WTC11 (cell line): Measurements from ENCODE around the gene TCF7L2. TPM values are rescaled to one million over a fixed set of nuclear protein-coding genes. Genes with fewer than 3 reads are reported as not detected.

Experiments
- ATAC-seq: fragments of 200-7000 bp; cut with Tn5 transposase; 2 replicates; pipeline ENCODE4 v1.10.0; 2021; ENCODE audit warnings: mild to moderate bottlenecking, moderate library complexity
- CTCF ChIA-PET: fragments of 300-600 bp; sonication (Branson Sonifier 250); formaldehyde crosslinking; loops from one replicate; lab custom pipeline; 2021; ENCODE audit warnings: antibody characterized with exemption; lab: Charles Lee
- POLR2A ChIA-PET: fragments of 350-600 bp; sonication (Branson Sonifier 250); formaldehyde crosslinking; loops from one replicate; lab custom pipeline; 2021; ENCODE audit warnings: antibody characterized with exemption; lab: Charles Lee
- DNase-seq: peaks from one replicate; pipeline ENCODE4 v3.0.0; 2021; ENCODE audit warnings: low spot score
- H3K27ac Mint-ChIP-seq: 2 replicates; pipeline ENCODE4 v1.8.0; 2021; ENCODE audit warnings: mixed read lengths
- H3K27me3 Mint-ChIP-seq: 2 replicates; pipeline ENCODE4 v1.8.0; 2021; ENCODE audit warnings: low read depth, mild to moderate bottlenecking, moderate library complexity, mixed read lengths
- H3K36me3 Mint-ChIP-seq: 2 replicates; pipeline ENCODE4 v1.8.0; 2021; ENCODE audit warnings: mixed read lengths
- H3K4me1 Mint-ChIP-seq: 2 replicates; pipeline ENCODE4 v1.8.0; 2022; ENCODE audit warnings: mixed read lengths
- H3K4me3 Mint-ChIP-seq: 2 replicates; pipeline ENCODE4 v1.8.0; 2021; ENCODE audit warnings: mild to moderate bottlenecking, moderate library complexity, mixed read lengths
- H3K9me3 Mint-ChIP-seq: 2 replicates; pipeline ENCODE4 v1.8.0; 2021; ENCODE audit warnings: mixed read lengths
- AFF4 ChIP-seq: sonication (generic); formaldehyde crosslinking; IDR thresholded peaks from 2 replicates; pipeline ENCODE4 v1.8.1; 2023; ENCODE audit warnings: mild to moderate bottlenecking, missing genetic modification reagents, borderline replicate concordance
- CTCF ChIP-seq: fragments of 200-600 bp; IDR thresholded peaks from 2 replicates; pipeline ENCODE4 v1.8.0; 2022; ENCODE audit warnings: antibody characterized with exemption
- EMX1 ChIP-seq: fragments of 250-450 bp; sonication (Bioruptor Pico); IDR thresholded peaks from 2 replicates; pipeline ENCODE4 v1.8.0; 2021; ENCODE audit warnings: mild to moderate bottlenecking
- FOXK1 ChIP-seq: sonication (generic); formaldehyde crosslinking; IDR thresholded peaks from 2 replicates; pipeline ENCODE4 v1.8.0; 2022; ENCODE audit warnings: mild to moderate bottlenecking, moderate library complexity, missing genetic modification reagents
- HMGA2 ChIP-seq: fragments of 250-450 bp; sonication (Bioruptor Pico); IDR thresholded peaks from 2 replicates; pipeline ENCODE4 v1.4.0; 2021; ENCODE audit warnings: mild to moderate bottlenecking, moderate library complexity
- MAX ChIP-seq: sonication (generic); formaldehyde crosslinking; IDR thresholded peaks from 2 replicates; pipeline ENCODE4 v1.8.0; 2022; ENCODE audit warnings: mild to moderate bottlenecking, missing genetic modification reagents
- MYBL2 ChIP-seq: sonication (generic); formaldehyde crosslinking; IDR thresholded peaks from 2 replicates; pipeline ENCODE4 v1.8.1; 2023; ENCODE audit warnings: mild to moderate bottlenecking, moderate library complexity, missing genetic modification reagents
- NR2C2 ChIP-seq: sonication (generic); formaldehyde crosslinking; IDR thresholded peaks from 2 replicates; pipeline ENCODE4 v1.8.0; 2022; ENCODE audit warnings: mild to moderate bottlenecking, missing genetic modification reagents
- NR3C1 ChIP-seq: sonication (generic); formaldehyde crosslinking; conservative IDR thresholded peaks from 2 replicates; pipeline ENCODE4 v1.8.1; 2023; ENCODE audit warnings: low read depth, mild to moderate bottlenecking, missing genetic modification reagents
- RORB ChIP-seq: fragments of 250-450 bp; sonication (Bioruptor Pico); IDR thresholded peaks from 2 replicates; pipeline ENCODE4 v1.9.0; 2021; ENCODE audit warnings: mild to moderate bottlenecking
- SOX15 ChIP-seq: fragments of 250-450 bp; sonication (Bioruptor Pico); IDR thresholded peaks from 2 replicates; pipeline ENCODE4 v1.9.0; 2021; ENCODE audit warnings: mild to moderate bottlenecking
- TEAD1 ChIP-seq: sonication (generic); formaldehyde crosslinking; IDR thresholded peaks from 2 replicates; pipeline ENCODE4 v1.8.0; 2022; ENCODE audit warnings: mild to moderate bottlenecking, missing genetic modification reagents
- ZBTB21 ChIP-seq: sonication (generic); formaldehyde crosslinking; IDR thresholded peaks from 2 replicates; pipeline ENCODE4 v1.8.1; 2023; ENCODE audit warnings: mild to moderate bottlenecking, missing genetic modification reagents, borderline replicate concordance
- ZNF416 ChIP-seq: fragments of 250-450 bp; sonication (Bioruptor Pico); IDR thresholded peaks from 2 replicates; pipeline ENCODE4 v1.9.0; 2021; ENCODE audit warnings: mild to moderate bottlenecking, inconsistent platforms
- ZNF423 ChIP-seq: fragments of 250-450 bp; sonication (Bioruptor Pico); IDR thresholded peaks from 2 replicates; pipeline ENCODE4 v2.1.2; 2022; ENCODE audit warnings: mild to moderate bottlenecking, moderate library complexity
- ZNF512 ChIP-seq: sonication (generic); formaldehyde crosslinking; IDR thresholded peaks from 2 replicates; pipeline ENCODE4 v1.8.1; 2022; ENCODE audit warnings: missing genetic modification reagents, borderline replicate concordance
- ZNF532 ChIP-seq: fragments of 250-450 bp; sonication (Bioruptor Pico); IDR thresholded peaks from 2 replicates; pipeline ENCODE4 v1.9.0; 2021; ENCODE audit warnings: mild to moderate bottlenecking, borderline replicate concordance
- ZNF671 ChIP-seq: fragments of 250-450 bp; sonication (Bioruptor Pico); IDR thresholded peaks from 2 replicates; pipeline ENCODE4 v1.8.0; 2021; ENCODE audit warnings: mild to moderate bottlenecking
- total RNA-seq: library from RNA; stranded (reverse); gene quantifications from 3 replicates; pipeline ENCODE4 v1.2.3, GENCODE V29; 2021
- TF ChIP-seq, protein P1 (sequence below): fragments of 250-450 bp; sonication (Bioruptor Pico); IDR thresholded peaks from 2 replicates; pipeline ENCODE4 v1.9.0; 2021; ENCODE audit warnings: mild to moderate bottlenecking
- TF ChIP-seq, protein P2 (sequence below): sonication (generic); formaldehyde crosslinking; IDR thresholded peaks from 2 replicates; pipeline ENCODE4 v1.8.0; 2023; ENCODE audit warnings: missing genetic modification reagents
- TF ChIP-seq, protein P3 (sequence below): sonication (generic); formaldehyde crosslinking; IDR thresholded peaks from 2 replicates; pipeline ENCODE4 v1.8.1; 2022; ENCODE audit warnings: mild to moderate bottlenecking, missing genetic modification reagents, moderate library complexity, borderline replicate concordance

Gene TCF7L2
- total RNA-seq, 1 experiment from 2014 or later = 44.5 TPM

GRCh38 chr10:112932658-112933057 lies 17.4 kb upstream of the TCF7L2 start (continued):
- no peak for TF ChIP-seq CTCF
- TF ChIP-seq EMX1 (CRISPR knock-in tag) = no peak
- no peak for TF ChIP-seq ZNF671 (CRISPR knock-in tag)
- no peak for TF ChIP-seq ZNF423
- no peak for TF ChIP-seq ZBTB21 (CRISPR knock-in tag)
- TF ChIP-seq ZNF416 = no peak
- TF ChIP-seq MAX (CRISPR knock-in tag) = no peak
- no peak for TF ChIP-seq TEAD1 (CRISPR knock-in tag)

- Mint-ChIP-seq H3K36me3 (no peaks in the 10 kb centered on the region; the same call in 1 of the 2 replicates), H3K4me1 (peaks cover 11% of the 10 kb centered on the region), H3K27ac (no peak overlapping the region), H3K27me3 (no peaks in the 10 kb centered on the region), H3K9me3 (peaks cover 11% of the 10 kb centered on the region), H3K4me3 (no peak overlapping the region)
- POLR2A ChIA-PET = interaction anchor here (0.6 to 0.7 kb wide), 2 partner anchors 125 to 323 kb away, joined by 3 read pairs; no protein-coding TSS in a partner anchor
- CTCF ChIA-PET = no interaction called here
- ATAC-seq (no peak), DNase-seq (no peak)
- no peak for TF ChIP-seq AFF4
- no peak for TF ChIP-seq NR3C1 (CRISPR knock-in tag)
- TF ChIP-seq, protein P1, sequence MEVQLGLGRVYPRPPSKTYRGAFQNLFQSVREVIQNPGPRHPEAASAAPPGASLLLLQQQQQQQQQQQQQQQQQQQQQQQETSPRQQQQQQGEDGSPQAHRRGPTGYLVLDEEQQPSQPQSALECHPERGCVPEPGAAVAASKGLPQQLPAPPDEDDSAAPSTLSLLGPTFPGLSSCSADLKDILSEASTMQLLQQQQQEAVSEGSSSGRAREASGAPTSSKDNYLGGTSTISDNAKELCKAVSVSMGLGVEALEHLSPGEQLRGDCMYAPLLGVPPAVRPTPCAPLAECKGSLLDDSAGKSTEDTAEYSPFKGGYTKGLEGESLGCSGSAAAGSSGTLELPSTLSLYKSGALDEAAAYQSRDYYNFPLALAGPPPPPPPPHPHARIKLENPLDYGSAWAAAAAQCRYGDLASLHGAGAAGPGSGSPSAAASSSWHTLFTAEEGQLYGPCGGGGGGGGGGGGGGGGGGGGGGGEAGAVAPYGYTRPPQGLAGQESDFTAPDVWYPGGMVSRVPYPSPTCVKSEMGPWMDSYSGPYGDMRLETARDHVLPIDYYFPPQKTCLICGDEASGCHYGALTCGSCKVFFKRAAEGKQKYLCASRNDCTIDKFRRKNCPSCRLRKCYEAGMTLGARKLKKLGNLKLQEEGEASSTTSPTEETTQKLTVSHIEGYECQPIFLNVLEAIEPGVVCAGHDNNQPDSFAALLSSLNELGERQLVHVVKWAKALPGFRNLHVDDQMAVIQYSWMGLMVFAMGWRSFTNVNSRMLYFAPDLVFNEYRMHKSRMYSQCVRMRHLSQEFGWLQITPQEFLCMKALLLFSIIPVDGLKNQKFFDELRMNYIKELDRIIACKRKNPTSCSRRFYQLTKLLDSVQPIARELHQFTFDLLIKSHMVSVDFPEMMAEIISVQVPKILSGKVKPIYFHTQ (CRISPR knock-in tag) = no peak
- TF ChIP-seq, protein P2, sequence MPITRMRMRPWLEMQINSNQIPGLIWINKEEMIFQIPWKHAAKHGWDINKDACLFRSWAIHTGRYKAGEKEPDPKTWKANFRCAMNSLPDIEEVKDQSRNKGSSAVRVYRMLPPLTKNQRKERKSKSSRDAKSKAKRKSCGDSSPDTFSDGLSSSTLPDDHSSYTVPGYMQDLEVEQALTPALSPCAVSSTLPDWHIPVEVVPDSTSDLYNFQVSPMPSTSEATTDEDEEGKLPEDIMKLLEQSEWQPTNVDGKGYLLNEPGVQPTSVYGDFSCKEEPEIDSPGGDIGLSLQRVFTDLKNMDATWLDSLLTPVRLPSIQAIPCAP = no peak
- no peak for TF ChIP-seq NR2C2 (CRISPR knock-in tag)
- TF ChIP-seq SOX15 (CRISPR knock-in tag) = no peak
- TF ChIP-seq, protein P3, sequence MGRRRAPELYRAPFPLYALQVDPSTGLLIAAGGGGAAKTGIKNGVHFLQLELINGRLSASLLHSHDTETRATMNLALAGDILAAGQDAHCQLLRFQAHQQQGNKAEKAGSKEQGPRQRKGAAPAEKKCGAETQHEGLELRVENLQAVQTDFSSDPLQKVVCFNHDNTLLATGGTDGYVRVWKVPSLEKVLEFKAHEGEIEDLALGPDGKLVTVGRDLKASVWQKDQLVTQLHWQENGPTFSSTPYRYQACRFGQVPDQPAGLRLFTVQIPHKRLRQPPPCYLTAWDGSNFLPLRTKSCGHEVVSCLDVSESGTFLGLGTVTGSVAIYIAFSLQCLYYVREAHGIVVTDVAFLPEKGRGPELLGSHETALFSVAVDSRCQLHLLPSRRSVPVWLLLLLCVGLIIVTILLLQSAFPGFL (CRISPR knock-in tag) = no peak
- no peak for TF ChIP-seq FOXK1 (CRISPR knock-in tag)
- no peak for TF ChIP-seq MYBL2 (CRISPR knock-in tag)
- no peak for TF ChIP-seq RORB (CRISPR knock-in tag)
- TF ChIP-seq ZNF512 (CRISPR knock-in tag) = no peak
- no peak for TF ChIP-seq HMGA2
- TF ChIP-seq ZNF532 (CRISPR knock-in tag) = no peak
Measured at GRCh38 chr10:112934193-112934592, 15.9 kb upstream of the TCF7L2 start.
